ENCODE measurements around the gene CXCL12. TPM values are rescaled to one million over a fixed set of nuclear protein-coding genes. Genes with fewer than 3 reads are reported as not detected.

Gene CXCL12
- total and polyA plus RNA-seq, 4 donors: 23.8 to 66.3 (median 41.8) TPM

DNA sequence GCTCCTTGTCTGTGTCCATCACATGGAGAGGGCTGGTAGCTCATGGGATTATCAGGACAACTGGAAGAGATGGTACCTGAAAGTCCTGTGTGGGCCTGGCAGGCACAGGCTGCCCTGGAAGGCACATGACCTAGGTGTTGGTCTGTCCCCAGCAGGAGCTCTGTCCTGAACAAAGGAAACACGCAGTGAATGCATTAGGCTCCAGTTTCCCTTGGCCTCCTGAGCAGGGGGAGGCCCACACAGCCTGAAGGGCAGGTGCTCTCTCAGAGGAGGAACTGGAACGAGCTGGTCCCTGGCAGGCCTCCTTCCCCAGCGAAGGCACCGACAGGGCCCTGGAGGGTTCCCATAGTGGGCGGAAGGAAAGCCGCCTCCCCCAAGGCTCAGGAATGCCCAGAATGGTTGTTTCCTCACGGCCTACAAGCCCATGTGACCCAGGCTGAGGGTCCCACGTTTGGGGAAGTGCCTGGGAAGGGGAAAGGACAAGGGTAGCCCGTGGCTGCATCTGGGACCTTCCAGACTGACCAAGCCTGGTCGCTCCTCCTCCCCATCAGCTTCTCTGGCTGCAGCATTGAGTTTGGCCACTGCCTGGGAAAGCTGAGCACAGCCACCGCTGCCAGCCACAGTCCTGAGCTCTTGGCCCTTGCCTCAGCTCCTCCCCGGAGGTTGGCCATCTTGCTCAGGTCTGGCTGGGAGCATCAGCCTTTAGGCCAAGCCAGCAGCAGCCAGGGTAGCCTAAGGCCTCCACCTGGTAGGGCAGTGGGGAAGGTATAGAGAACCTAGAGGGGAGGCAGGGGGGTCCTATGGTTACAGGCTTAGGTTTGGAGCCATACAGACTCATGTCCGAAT is 21.8 kb downstream of the CXCL12 start:
- TF ChIP-seq FOXA2 (IDR thresholded peaks at IDR 0.05): no peak
- no peak for TF ChIP-seq NR2F2 (IDR thresholded peaks at IDR 0.05)
- TF ChIP-seq RXRA (IDR thresholded peaks at IDR 0.05): no peak
- TF ChIP-seq GABPA (IDR thresholded peaks at IDR 0.05 in 1 of 2, conservative IDR thresholded peaks at IDR 0.05 in 1 of 2): no peak
- TF ChIP-seq, protein P1, sequence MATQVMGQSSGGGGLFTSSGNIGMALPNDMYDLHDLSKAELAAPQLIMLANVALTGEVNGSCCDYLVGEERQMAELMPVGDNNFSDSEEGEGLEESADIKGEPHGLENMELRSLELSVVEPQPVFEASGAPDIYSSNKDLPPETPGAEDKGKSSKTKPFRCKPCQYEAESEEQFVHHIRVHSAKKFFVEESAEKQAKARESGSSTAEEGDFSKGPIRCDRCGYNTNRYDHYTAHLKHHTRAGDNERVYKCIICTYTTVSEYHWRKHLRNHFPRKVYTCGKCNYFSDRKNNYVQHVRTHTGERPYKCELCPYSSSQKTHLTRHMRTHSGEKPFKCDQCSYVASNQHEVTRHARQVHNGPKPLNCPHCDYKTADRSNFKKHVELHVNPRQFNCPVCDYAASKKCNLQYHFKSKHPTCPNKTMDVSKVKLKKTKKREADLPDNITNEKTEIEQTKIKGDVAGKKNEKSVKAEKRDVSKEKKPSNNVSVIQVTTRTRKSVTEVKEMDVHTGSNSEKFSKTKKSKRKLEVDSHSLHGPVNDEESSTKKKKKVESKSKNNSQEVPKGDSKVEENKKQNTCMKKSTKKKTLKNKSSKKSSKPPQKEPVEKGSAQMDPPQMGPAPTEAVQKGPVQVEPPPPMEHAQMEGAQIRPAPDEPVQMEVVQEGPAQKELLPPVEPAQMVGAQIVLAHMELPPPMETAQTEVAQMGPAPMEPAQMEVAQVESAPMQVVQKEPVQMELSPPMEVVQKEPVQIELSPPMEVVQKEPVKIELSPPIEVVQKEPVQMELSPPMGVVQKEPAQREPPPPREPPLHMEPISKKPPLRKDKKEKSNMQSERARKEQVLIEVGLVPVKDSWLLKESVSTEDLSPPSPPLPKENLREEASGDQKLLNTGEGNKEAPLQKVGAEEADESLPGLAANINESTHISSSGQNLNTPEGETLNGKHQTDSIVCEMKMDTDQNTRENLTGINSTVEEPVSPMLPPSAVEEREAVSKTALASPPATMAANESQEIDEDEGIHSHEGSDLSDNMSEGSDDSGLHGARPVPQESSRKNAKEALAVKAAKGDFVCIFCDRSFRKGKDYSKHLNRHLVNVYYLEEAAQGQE (IDR thresholded peaks at IDR 0.05): no peak
- TF ChIP-seq ATF3 (IDR thresholded peaks at IDR 0.05): no peak
- no peak for TF ChIP-seq HNF4A (conservative IDR thresholded peaks at IDR 0.05)
- no peak for TF ChIP-seq ZBTB33 (IDR thresholded peaks at IDR 0.05)
- TF ChIP-seq, protein P2, sequence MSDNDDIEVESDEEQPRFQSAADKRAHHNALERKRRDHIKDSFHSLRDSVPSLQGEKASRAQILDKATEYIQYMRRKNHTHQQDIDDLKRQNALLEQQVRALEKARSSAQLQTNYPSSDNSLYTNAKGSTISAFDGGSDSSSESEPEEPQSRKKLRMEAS (IDR thresholded peaks at IDR 0.05): no peak
- TF ChIP-seq RAD21 (IDR thresholded peaks at IDR 0.05): no peak
- no peak for TF ChIP-seq HNF4G (IDR thresholded peaks at IDR 0.05)
- TF ChIP-seq SP1 (IDR thresholded peaks at IDR 0.05): no peak
- Histone ChIP-seq H3K4me3 (ENCODE audit: low read depth in 1 of 3, low read length in 3 of 3) (no peak overlapping the region), H3K9ac (ENCODE audit: low read depth in 1 of 2, low read length in 2 of 2) (no peak overlapping the region), H3K27me3 (ENCODE audit: control insufficient read depth in 4 of 4, insufficient read depth in 4 of 4, low read length in 3 of 4) (no peaks in the 10 kb centered on the region), H3K9me3 (ENCODE audit: control insufficient read depth in 4 of 4, low read length in 3 of 4) (no peaks in the 10 kb centered on the region), H3K27ac (ENCODE audit: low read depth in 1 of 2, low read length in 2 of 2) (no peak overlapping the region), H3K36me3 (ENCODE audit: control insufficient read depth in 4 of 4, insufficient read depth in 3 of 4, low read depth in 1 of 4, low read length in 3 of 4) (no peaks in the 10 kb centered on the region), H3K4me1 (ENCODE audit: control insufficient read depth in 4 of 4, insufficient read depth in 4 of 4, low read length in 3 of 4) (no peaks in the 10 kb centered on the region)
- no peak for DNase-seq (ENCODE audit: low spot score)
- 84% methylated on average over 13 of the region's 13 CpGs for WGBS

DNA sequence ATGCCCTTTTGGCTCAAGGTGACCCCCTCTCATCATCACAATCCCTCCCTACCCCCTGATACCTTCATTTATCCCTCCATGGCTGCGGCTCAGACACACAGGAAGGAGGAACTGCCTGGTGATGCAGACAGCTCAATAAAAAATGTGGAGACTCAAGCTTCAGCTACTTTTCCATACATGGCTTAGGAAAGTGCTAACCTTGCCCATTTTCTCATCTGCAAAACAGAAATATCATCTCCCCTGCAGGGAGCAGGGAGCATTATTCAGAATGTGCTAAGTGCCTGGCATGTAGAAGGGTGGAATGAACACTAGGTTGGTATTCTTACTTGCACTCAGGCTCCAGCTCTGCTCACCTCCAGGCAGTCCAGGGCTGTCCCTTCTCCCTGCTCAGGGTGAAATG is 23.8 kb downstream of the CXCL12 start:
- DNase-seq (ENCODE audit: low spot score): no peak
- TF ChIP-seq RAD21 (IDR thresholded peaks at IDR 0.05): no peak
- TF ChIP-seq RXRA (IDR thresholded peaks at IDR 0.05): no peak
- no peak for TF ChIP-seq TAF1 (conservative IDR thresholded peaks at IDR 0.05)
- TF ChIP-seq YY1 (IDR thresholded peaks at IDR 0.05): no peak
- TF ChIP-seq EGR1 (IDR thresholded peaks at IDR 0.05; ENCODE audit: low read depth in 2 of 2): no peak
- TF ChIP-seq ZBTB33 (IDR thresholded peaks at IDR 0.05): no peak
- no peak for TF ChIP-seq HNF4G (IDR thresholded peaks at IDR 0.05)
- no peak for TF ChIP-seq SP1 (IDR thresholded peaks at IDR 0.05)
- TF ChIP-seq FOXA1 (IDR thresholded peaks at IDR 0.05): no peak
- no peak for TF ChIP-seq CTCF (IDR thresholded peaks at IDR 0.05; ENCODE audit: low read depth, low read length, missing input control)
- TF ChIP-seq JUND (IDR thresholded peaks at IDR 0.05): no peak
- no peak for TF ChIP-seq ATF3 (IDR thresholded peaks at IDR 0.05)
- no peak for TF ChIP-seq FOXA2 (IDR thresholded peaks at IDR 0.05)
- TF ChIP-seq NR2F2 (IDR thresholded peaks at IDR 0.05): no peak
- 4% methylated on average over 1 of the region's 1 CpG for WGBS
- H3K9me3 ChIP-seq (ENCODE audit: control insufficient read depth in 4 of 4, low read length in 3 of 4): no peaks in the 10 kb centered on the region
- H3K27ac ChIP-seq (ENCODE audit: low read depth in 1 of 2, low read length in 2 of 2): no peak overlapping the region
- no peaks in the 10 kb centered on the region for H3K27me3 ChIP-seq (ENCODE audit: control insufficient read depth in 4 of 4, insufficient read depth in 4 of 4, low read length in 3 of 4)
- H3K9ac ChIP-seq (ENCODE audit: low read depth in 1 of 2, low read length in 2 of 2): no peak overlapping the region
- no peaks in the 10 kb centered on the region for H3K4me1 ChIP-seq (ENCODE audit: control insufficient read depth in 4 of 4, insufficient read depth in 4 of 4, low read length in 3 of 4)
- H3K4me3 ChIP-seq (ENCODE audit: low read depth in 1 of 3, low read length in 3 of 3): no peak overlapping the region
- no peaks in the 10 kb centered on the region for H3K36me3 ChIP-seq (ENCODE audit: control insufficient read depth in 4 of 4, insufficient read depth in 3 of 4, low read depth in 1 of 4, low read length in 3 of 4)
